GM23338 (cell line): Measurements from ENCODE around the gene CATSPERD. TPM values are rescaled to one million over a fixed set of nuclear protein-coding genes. Genes with fewer than 3 reads are reported as not detected.

Experiments used
- ATAC-seq: fragments of 200-7000 bp; cut with Tn5 transposase; 3 replicates; pipeline ENCODE4 v1.9.1; 2020
- DNase-seq: peaks from one replicate; pipeline ENCODE4 v3.0.0-alpha.2; 2015; ENCODE audit warnings: low spot score
- H2AFZ ChIP-seq: fragments of 200-600 bp; sonication (generic); 2 replicates; pipeline ENCODE4 v1.8.0; 2016; ENCODE audit warnings: antibody characterized with exemption, mild to moderate bottlenecking, moderate library complexity
- H3F3A ChIP-seq: fragments of 200-600 bp; sonication (generic); replicated peaks from 2 replicates; pipeline ENCODE4 v1.8.0; 2017; ENCODE audit warnings: antibody characterized with exemption, mixed run types, low read depth
- H3K27ac ChIP-seq: fragments of 200-600 bp; sonication (generic); 2 replicates; pipeline ENCODE4 v1.6.1; 2016; ENCODE audit warnings: low read depth
- H3K27me3 ChIP-seq: fragments of 200-600 bp; sonication (generic); 2 replicates; pipeline ENCODE4 v1.8.0; 2016; ENCODE audit warnings: mild to moderate bottlenecking, mixed run types, moderate library complexity; ENCODE audit not compliant: insufficient read depth
- H3K36me3 ChIP-seq: fragments of 200-600 bp; sonication (generic); 2 replicates; pipeline ENCODE4 v1.8.0; 2016; ENCODE audit warnings: mild to moderate bottlenecking; ENCODE audit not compliant: insufficient read depth
- H3K4me1 ChIP-seq: fragments of 200-600 bp; sonication (generic); 2 replicates; pipeline ENCODE4 v1.8.0; 2016; ENCODE audit warnings: mild to moderate bottlenecking, moderate library complexity; ENCODE audit not compliant: insufficient read depth
- H3K4me2 ChIP-seq: fragments of 200-600 bp; sonication (generic); 2 replicates; pipeline ENCODE4 v1.7.1; 2017; ENCODE audit warnings: mixed run types
- H3K4me3 ChIP-seq: fragments of 200-600 bp; sonication (generic); 2 replicates; pipeline ENCODE4 v1.6.1; 2016; ENCODE audit warnings: mixed run types
- H3K79me2 ChIP-seq: fragments of 200-600 bp; sonication (generic); replicated peaks from 2 replicates; pipeline ENCODE4 v1.8.0; 2017; ENCODE audit warnings: mild to moderate bottlenecking; ENCODE audit not compliant: insufficient read depth
- H3K9me2 ChIP-seq: fragments of 200-600 bp; sonication (generic); 2 replicates; pipeline ENCODE4 v1.8.0; 2017; ENCODE audit not compliant: insufficient read depth
- H4K20me1 ChIP-seq: fragments of 200-600 bp; sonication (generic); replicated peaks from 2 replicates; pipeline ENCODE4 v1.8.0; 2017; ENCODE audit warnings: mild to moderate bottlenecking; ENCODE audit not compliant: insufficient read depth
- H3K27ac Mint-ChIP-seq: 2 replicates; pipeline ENCODE4 v1.8.0; 2020; ENCODE audit warnings: inconsistent platforms, mild to moderate bottlenecking, moderate library complexity, mixed read lengths
- H3K27me3 Mint-ChIP-seq: 3 replicates; pipeline ENCODE4 v1.8.0; 2022; ENCODE audit warnings: low read depth, mild to moderate bottlenecking, moderate library complexity, mixed read lengths, inconsistent platforms; ENCODE audit not compliant: insufficient read depth, poor library complexity
- H3K36me3 Mint-ChIP-seq: 3 replicates; pipeline ENCODE4 v1.8.0; 2021; ENCODE audit warnings: low read depth, mild to moderate bottlenecking, inconsistent platforms, moderate library complexity, mixed read lengths
- H3K4me1 Mint-ChIP-seq: 3 replicates; pipeline ENCODE4 v1.8.0; 2020; ENCODE audit warnings: mild to moderate bottlenecking, inconsistent platforms, mixed read lengths
- H3K4me3 Mint-ChIP-seq: 3 replicates; pipeline ENCODE4 v1.8.0; 2021; ENCODE audit warnings: moderate library complexity, mild to moderate bottlenecking, inconsistent platforms, mixed read lengths
- H3K9me3 Mint-ChIP-seq: 3 replicates; pipeline ENCODE4 v1.8.0; 2020; ENCODE audit warnings: moderate library complexity, mild to moderate bottlenecking, inconsistent platforms, mixed read lengths
- ETS1 ChIP-seq: IDR thresholded peaks from 2 replicates; pipeline ENCODE4 v1.6.1; 2016; ENCODE audit warnings: antibody characterized with exemption
- EZH2 ChIP-seq: fragments of 200-600 bp; sonication (generic); IDR thresholded peaks from one replicate; pipeline ENCODE4 v1.8.0; 2017; ENCODE audit warnings: antibody characterized with exemption, mild to moderate bottlenecking, low read depth; ENCODE audit not compliant: unreplicated experiment
- NANOG ChIP-seq: IDR thresholded peaks from 2 replicates; pipeline ENCODE4 v1.6.1; 2016; ENCODE audit warnings: antibody characterized with exemption, borderline replicate concordance
- POLR2AphosphoS5 ChIP-seq: IDR thresholded peaks from 2 replicates; pipeline ENCODE4 v1.6.1; 2016; ENCODE audit warnings: antibody characterized with exemption, low read depth
- ZNF114 ChIP-seq: fragments of 250-450 bp; sonication (Bioruptor Pico); IDR thresholded peaks from 2 replicates; pipeline ENCODE4 v1.5.0; 2020; ENCODE audit warnings: mild to moderate bottlenecking, moderate library complexity
- ZNF331 ChIP-seq: fragments of 250-450 bp; sonication (Bioruptor Pico); IDR thresholded peaks from 2 replicates; pipeline ENCODE4 v1.5.0; 2020; ENCODE audit warnings: low read depth, mild to moderate bottlenecking, moderate library complexity
- ZNF462 ChIP-seq: fragments of 250-450 bp; sonication (Bioruptor Pico); IDR thresholded peaks from 2 replicates; pipeline ENCODE4 v1.5.0; 2020; ENCODE audit warnings: mild to moderate bottlenecking, moderate library complexity
- polyA plus RNA-seq: library from polyadenylated mRNA; unstranded; fragments of >200 nt; fragmentation: Nextera tagmentation; extraction: Ambion mirVana; gene quantifications from 2 replicates; pipeline ENCODE4 v1.2.1, GENCODE V29; 2016
- total RNA-seq: library from RNA; depleted of rRNA; stranded (reverse); fragments of >200 nt; shearing (Covaris generic); gene quantifications from 2 replicates; pipeline ENCODE4 v1.2.3, GENCODE V29; 2014

The CATSPERD gene
- total and polyA plus RNA-seq, 2 experiments from 2014 or later, result 0.17 TPM; not detected in 1

- TF ChIP-seq ZNF462 (CRISPR knock-in tag), result no peak
- TF ChIP-seq ETS1, result no peak
- TF ChIP-seq NANOG, result no peak
- no peak for TF ChIP-seq EZH2
- TF ChIP-seq ZNF331, result no peak
- TF ChIP-seq ZNF114 (CRISPR knock-in tag), result no peak
- no peak for TF ChIP-seq POLR2AphosphoS5
These were observed 68.9 kb downstream of the CATSPERD start (continued) for GRCh38 chr19:5789351-5789761.

GRCh38 chr19:5789886-5790558, 69.6 kb downstream of the CATSPERD start:
- H3F3A ChIP-seq, result no peaks in the 10 kb centered on the region
- peak overlapping the region; percentile 79 for H3K4me2 ChIP-seq
- TF ChIP-seq ZNF114 (CRISPR knock-in tag) (0 out of 2 replicates have a peak, but pooled peaks have one; percentile 16), POLR2AphosphoS5 (no peak)
- H3K4me1 ChIP-seq, result no peaks in the 10 kb centered on the region
- no peaks in the 10 kb centered on the region for H3K79me2 ChIP-seq
- ATAC-seq, result no peak
- peaks cover 5% of the 10 kb centered on the region; the same call in 1 of the 2 replicates for H3K36me3 ChIP-seq
- Mint-ChIP-seq H3K9me3 (no peaks in the 10 kb centered on the region; the same call in 1 of the 3 replicates), H3K27ac (peak overlapping the region; percentile 85; the same call in 1 of the 2 replicates), H3K36me3 (peaks cover 41% of the 10 kb centered on the region), H3K4me3 (peak overlapping the region; percentile 99), H3K27me3 (peaks cover 19% of the 10 kb centered on the region), H3K4me1 (peaks cover 5% of the 10 kb centered on the region)
- peak overlapping the region; percentile 74 for H3K4me3 ChIP-seq
- H3K27me3 ChIP-seq, result no peaks in the 10 kb centered on the region
- no peak for DNase-seq
- H2AFZ ChIP-seq, result no peak overlapping the region
- no peak overlapping the region for H3K27ac ChIP-seq
- no peaks in the 10 kb centered on the region; the same call in 1 of the 2 replicates for H4K20me1 ChIP-seq
- H3K9me2 ChIP-seq, result no peaks in the 10 kb centered on the region
